Dedifferentiated amniotic fluid mesenchymal stem cell (primary cell): ENCODE measurements around the gene PROM1.
A peak's percentile ranks its signal among the peaks of the same experiment; 100 is the strongest.

Experiments
- DNase-seq: peaks from one replicate; pipeline ENCODE4 v3.0.0-alpha.2; 2016; ENCODE audit errors: extremely low spot score

The PROM1 gene

GRCh38 chr4:15988222-15988621 lies 95.6 kb downstream of the PROM1 start:
- DNase-seq: no peak

DNA sequence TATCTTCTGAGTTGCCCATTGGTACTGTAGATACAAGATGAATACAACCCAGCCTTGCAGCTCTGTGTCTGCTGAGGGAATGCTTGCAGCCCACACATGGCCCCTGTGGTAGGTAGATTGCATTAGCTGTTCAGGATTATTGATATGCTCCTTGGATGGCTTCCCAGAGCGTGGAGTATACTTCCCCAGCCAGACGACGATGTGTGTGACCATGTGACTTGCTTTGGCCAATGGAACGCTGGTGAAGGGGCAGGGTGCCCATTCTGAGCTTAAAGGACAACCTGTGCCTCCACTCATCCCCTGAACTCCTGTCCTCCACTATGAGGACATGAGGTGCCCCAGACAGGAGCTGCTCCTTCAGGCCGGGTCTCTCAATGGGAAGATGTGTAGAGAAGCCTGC lies 96.9 kb downstream of the PROM1 start:
- DNase-seq: no peak

DNA sequence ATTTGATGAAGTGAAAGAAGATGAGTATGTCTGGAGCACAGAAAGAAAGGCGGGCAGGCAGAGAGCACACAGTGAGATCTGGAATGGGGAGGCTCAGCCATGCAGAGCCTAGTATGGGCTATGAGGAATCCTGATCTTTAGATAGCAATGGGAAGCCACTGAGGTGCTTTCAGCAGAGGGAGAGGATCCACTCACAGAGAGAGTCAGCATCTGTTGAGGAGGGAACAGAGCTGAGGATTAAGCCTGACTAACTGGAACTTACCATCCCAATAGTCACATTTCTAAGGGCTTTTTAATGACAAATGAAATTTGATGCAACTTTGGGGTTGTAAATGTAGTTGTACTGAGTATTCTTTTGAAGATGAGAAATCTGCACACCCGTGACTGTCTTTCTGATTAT lies 100.2 kb downstream of the PROM1 start:
- no peak for DNase-seq

- DNase-seq: no peak
Observed at GRCh38 chr4:15982842-15983524, 100.8 kb downstream of the PROM1 start.

DNA sequence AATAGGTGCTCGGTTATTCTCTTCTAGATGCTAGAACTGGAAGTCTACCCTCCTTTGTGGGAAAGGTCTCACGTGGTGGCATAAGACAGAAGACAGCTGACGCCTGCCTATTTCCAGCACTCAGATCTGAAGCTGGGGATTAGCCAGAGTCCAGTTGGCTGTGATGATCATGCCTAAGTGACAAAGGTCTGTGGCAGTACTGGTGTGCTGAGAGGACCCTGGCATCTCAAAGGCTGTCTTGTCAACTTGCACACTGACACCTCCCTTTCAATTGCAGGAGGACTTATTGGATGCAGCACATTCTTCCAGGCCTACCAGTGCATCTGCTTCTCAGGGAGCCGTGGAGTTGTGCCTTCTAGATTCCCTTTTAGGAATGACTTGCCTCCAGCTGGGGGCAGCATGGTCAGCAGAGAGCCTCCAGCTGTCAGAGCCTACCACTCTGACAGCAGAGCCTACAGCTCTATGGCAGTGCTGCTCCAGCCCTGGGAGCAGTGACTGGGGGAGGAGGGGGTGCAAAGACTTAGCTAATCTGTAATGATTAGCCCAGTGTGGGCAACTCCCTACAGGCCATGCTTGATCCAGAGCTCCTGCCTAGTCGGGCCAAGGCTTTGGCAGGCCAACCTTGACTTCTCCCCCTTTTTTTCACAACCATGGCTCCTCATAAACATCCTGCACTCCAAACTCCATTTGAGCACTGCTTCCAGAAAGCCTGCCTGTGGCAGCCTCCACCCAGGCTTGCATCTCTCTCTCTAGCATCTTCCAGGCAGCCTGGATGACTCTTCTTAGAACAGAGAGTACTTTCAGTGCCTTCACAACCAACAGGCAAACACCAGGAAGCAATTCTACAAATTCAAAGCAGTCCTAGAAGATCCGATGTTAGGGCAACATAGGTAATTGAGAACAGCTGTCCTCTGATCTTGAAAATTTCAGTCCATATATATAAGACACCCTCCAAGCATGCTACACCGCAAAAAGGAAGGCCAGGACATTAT lies 107.1 kb downstream of the PROM1 start:
- DNase-seq: no peak

GRCh38 chr4:15971068-15971801 lies 112.6 kb downstream of the PROM1 start:
- no peak for DNase-seq

DNA sequence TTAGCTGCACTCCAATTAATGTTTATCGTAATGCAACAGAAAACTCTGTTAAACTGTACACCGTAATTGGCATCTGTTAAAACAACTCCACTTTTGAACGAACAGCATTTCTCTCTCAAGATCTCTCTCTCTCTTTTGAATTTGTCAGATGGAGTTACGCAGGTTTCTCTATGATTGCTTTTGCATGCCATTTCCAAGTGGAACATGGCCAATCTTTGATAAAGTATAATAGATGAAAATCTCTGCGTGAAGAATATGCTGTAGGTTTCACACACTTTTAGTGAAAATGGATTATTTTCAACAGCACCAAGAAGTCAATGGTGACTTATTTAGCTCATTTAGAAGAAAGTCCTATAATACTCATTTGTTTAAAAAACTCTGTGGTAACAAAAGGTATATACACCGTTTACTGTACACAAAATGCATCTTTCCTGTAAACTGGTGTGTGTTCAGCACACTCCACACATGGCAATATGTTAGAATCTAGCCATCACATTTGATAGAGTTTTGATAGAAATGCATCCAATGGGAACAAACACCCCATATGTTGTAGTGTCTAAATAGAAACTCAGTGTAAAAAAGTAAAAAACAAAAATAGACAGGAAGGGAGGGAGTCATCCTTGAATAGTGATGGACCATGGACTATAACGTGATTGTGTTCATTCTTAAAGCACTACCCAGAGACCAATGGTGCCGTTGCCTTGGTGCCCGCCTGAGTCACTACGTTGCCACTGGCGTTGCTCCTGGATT lies 115.1 kb downstream of the PROM1 start:
- no peak for DNase-seq

GRCh38 chr4:15965325-15965724 lies 118.5 kb downstream of the PROM1 start:
- no peak for DNase-seq

GRCh38 chr4:15964159-15964558 lies 119.7 kb downstream of the PROM1 start:
- DNase-seq: no peak

DNA sequence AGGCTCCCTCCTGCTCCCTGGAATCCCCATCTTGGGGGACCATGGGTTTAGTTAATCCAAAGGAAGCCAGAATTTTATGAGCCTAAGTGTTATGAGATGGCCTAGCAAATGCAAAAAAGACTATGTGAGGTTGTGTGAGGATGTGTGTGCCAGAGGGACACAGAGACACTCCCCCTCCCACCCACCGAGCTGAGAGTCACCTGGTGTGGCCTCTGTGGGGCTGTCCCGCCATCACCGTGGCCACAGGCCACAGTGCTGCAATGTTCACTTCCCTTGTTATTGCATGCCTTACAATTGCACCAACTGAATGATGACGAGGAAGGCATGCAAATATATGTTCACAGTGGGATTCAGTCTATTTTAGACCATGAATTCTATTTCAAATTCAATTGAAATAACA lies 120.2 kb downstream of the PROM1 start:
- no peak for DNase-seq

DNA sequence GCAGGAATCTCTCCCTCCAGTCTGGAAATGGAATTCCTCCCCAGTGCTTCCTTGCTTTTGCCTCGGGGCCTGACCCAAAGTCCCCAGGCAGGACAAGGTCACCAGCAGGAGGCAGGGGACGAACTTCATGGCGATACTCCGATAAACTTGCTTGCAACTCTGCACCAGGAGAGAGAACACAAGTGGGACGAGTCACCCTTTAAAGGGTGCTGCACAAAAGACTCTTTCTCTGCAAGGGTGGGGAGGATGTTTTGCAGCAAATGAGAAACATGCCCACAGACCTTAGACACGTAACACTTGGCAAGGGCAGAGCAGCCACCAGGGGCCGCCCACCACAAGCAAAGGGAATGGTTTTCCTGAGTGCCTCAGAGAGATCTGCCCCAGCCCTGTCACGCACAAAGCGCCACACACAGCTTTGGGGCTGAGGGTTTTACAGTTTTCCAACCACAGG lies 120.8 kb downstream of the PROM1 start, which contains the start of gene FGFBP2:
TSS of gene FGFBP2 (minus strand) at position 175 of the 451 bp plus-strand sequence. CDS start at position 129, 46 bp downstream.
- peak; percentile 37 for DNase-seq

DNA sequence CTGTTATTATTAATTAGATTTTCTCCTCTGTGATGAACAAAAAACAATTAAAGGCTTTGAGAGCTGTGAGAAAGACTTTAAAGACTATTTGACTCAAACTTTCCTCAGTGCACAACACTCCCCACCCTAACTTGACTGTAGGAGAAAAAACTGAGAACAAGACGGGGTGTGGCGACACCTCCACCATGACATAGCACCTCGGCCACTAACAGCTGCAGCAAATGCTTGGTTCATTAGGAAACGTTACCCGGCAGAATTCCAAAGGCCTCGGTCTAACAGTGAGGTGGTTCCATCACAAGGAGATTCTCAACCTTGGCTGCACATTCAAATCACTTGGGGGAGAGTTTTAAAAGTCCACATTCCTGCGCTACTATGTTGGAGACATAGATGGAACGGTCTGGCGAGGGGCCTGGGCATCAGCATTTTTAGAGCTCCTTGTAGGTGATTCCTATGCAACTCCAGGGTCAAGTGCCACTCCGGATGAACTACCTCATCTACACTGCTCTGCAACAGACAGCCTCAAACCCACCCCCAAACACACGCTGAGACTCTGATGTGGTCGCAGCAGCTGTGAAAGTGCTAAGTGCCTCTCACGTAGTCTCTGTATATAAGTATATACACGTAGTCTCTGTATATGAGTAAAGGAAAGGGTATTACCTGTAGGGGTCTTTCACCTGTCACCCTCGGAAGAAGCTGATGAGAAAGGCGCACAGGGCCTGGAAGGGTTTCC lies 121.9 kb downstream of the PROM1 start:
- no peak for DNase-seq

DNA sequence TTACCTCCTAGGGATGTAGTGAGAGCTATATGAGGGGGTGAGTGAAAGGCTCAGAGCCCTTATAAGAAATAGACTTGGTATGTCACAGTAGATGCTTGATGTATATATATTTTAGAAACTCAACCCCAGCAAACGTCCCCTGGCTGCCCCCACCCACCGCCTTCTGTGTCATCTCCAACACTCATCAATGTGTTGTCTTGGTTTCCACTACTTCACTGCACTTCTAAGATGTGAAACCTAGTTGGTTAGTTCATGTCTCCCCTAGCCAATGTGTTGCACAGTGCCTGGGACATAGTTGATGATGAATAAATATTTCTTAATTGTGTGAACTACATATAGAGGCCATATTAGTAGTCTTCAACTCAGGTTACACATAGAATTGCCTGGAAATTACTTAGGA lies 125.3 kb downstream of the PROM1 start:
- DNase-seq: no peak

DNA sequence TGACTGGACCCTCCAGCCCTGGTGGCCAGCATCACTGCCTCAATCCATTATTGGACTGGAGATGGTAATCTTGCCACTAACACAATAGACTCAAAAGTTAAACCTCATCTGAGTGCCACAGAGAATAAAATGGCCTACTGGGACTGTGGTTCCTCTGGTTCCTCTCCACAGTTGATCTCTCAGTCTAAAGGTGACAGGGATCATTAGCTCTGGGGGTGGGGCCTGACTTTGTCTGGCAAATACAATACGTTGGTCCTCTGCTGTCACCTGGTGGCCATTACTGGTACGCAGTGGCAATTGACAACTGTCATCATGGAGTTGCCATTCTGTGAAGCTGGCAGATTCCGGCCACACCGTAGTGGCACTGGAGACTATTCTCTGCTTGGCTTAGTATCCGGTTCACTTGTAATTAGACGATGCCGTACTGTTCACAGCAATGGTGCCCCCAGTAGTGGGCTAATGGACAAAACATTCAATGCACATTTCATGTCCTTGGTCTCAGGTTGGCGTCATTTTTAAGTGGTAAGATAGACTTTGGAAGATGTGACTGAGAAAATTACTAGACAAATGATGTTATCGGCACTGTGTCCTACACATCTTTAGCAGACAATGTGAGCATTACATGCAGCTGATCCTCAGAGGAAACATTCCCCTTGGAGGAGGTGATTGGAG lies 127.5 kb downstream of the PROM1 start:
- DNase-seq: peak; percentile 40

DNA sequence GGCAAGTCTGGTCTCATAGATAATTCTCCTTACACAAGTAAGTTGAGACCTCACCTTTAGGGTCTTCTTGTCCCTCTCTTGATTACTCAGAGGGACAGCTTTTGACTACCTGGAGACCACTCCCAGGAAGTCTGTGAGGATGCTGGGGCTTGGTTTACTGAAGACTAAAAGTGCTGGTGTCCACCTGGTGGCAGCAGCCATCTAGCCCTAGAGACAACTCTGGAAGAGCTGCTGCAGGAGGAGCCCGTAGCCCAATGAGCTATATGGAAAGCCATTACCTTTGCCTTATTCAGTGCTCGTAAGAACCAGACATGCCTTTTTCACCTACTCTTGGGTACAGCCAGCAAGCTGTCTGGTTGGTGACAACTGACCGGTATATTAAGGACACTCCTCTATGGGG lies 128.2 kb downstream of the PROM1 start:
- no peak for DNase-seq

DNA sequence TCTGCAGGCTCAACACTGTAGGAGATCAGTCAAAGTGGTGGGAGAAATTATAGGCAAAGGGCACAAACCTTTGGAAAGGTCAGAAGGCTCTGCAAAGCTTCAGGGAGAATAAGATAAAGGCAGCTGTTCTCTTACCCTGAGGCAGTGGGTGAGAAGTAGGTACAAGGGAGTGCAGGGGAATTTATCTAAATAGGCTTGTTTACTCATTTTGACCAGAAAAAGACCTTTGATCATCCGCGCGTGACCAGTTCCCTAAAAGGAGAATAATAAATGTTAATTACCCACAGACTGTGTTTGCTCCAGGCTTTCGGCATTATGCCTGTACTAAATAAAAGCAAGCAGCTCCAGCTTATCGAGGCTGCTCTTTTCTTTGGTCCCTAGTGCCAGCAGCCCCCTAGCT lies 130.2 kb downstream of the PROM1 start:
- DNase-seq: no peak

DNA sequence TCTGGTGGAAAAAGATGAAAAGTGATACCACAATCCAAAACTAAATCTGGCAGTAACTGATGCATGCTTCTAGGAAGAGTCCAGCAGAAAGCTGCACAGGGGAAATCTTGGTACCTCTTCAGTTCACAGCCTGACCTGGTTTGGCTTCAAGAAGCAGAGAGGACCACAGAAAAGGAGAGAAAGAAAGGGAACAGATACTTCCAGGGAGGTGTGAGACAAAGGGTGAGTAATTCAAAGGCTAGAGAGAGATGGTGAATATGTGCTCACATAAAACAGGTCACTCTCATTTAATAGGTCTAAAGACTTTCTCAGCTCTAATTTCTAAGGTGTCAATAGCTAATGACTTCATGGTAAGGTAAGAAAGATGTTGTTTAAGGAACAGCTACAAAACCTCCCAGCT lies 132.0 kb downstream of the PROM1 start:
- no peak for DNase-seq

DNA sequence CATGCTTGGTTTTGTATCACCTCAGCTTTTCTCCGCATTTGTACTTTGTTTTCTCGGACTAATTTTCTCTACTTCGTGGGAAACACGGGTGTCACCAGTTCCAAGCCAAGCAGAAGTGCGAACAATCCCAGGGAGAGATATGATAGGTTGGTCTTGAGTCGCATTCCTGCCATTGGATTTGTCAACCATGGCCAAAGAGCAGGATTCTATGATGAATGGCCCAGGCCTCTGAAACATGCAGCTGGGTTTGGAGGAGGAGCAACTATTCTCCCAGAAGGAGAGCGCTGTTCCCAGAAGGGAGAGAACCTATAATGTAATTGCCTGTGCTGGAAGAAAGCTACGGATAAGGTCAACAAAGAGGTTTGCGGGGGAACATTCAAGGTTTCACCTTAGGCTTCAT lies 135.0 kb downstream of the PROM1 start:
- DNase-seq: no peak

DNA sequence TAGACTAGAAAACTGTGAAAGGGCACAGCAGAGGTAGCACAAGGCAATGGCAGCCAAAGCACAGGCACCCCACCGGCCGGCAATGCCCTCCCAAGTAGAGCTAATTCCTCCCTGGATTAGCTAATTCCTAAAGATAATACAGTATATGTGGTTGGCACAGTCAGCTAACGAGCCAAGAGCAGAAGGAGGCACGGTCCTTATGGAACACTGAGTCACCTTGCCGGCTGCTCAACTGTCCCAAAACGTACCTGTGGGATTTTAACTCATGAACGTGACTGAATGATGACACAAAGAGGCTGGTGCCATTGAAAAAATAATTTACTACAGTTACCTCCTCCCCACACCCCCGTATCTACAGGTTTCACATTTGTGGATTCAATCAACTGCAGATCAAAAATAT lies 136.1 kb downstream of the PROM1 start:
- DNase-seq: no peak

DNA sequence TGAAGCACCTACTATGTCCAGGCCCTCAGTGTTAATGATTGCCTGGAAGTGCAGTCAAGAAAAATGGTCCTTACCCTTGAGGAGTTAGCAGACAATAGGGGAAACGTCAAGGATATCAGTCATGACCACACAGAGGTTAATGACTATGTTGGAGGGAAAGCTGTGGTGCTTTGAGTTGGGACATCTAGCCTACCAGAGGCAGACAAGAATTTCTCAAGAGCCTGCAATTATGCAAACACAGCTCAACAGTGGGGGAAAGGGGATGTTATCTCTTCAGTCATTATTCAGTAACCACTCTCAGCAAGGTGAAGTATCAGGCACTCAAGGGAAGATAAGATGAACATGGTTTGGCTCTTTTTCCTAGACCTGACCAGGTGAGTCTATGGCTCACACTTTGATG lies 138.3 kb downstream of the PROM1 start:
- DNase-seq: no peak
